ENCODE measurements around the gene PIGS. TPM values are rescaled to one million over a fixed set of nuclear protein-coding genes. Genes with fewer than 3 reads are reported as not detected.
"Not testable (repeated sequence)": the region's sequence is repeated elsewhere in the genome, so short reads cannot be mapped to it uniquely, and the experiment has no call there.

PIGS gene
- total and polyA plus RNA-seq, 12 donors = 9.0 to 69.3 (median 48.5) TPM

DNA sequence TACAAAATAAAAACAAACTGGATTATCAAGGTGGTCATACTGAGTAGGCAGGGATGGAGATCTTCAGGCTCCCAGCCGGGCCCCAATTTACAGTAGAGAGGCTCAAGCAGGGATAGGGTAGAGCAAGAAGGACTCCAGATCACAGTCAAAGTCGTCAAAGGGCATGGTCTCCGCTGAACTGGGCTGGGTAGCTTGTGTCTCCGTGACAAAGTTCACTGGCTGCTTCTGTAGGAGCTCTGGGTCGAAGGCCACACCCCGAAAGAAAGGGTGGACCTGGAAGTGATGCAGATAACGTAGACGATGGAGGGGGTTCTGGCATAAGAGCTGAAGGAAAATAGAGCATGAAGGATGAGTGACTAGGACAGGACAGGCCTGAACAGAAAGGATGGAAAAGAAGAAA is 39.1 kb upstream of the PIGS start:
- Histone ChIP-seq H3K36me3 (peaks cover 0 to 90% (median 14%) of the 10 kb centered on the region in 9 donors), H3K9me3 (no peaks in the 10 kb centered on the region), H3K4me1 (no peaks in the 10 kb centered on the region), H3K27ac (no peak overlapping the region), H3K4me3 (no peak overlapping the region), H3K27me3 (no peaks in the 10 kb centered on the region)
- DNase-seq (no peak), ATAC-seq (no peak)
- intact Hi-C loops (cut with DNase I) = loop anchor here in 9 of 10 donors (5.0 to 10.0 kb wide), 6 partner anchors 56 to 118 kb away; partner anchors contain the start of gene UNC119 (in 2 of the 9)
- WGBS, 2 donors = 85 to 88% methylated on average over 8 of the region's 8 CpGs
- TF ChIP-seq, protein P1, sequence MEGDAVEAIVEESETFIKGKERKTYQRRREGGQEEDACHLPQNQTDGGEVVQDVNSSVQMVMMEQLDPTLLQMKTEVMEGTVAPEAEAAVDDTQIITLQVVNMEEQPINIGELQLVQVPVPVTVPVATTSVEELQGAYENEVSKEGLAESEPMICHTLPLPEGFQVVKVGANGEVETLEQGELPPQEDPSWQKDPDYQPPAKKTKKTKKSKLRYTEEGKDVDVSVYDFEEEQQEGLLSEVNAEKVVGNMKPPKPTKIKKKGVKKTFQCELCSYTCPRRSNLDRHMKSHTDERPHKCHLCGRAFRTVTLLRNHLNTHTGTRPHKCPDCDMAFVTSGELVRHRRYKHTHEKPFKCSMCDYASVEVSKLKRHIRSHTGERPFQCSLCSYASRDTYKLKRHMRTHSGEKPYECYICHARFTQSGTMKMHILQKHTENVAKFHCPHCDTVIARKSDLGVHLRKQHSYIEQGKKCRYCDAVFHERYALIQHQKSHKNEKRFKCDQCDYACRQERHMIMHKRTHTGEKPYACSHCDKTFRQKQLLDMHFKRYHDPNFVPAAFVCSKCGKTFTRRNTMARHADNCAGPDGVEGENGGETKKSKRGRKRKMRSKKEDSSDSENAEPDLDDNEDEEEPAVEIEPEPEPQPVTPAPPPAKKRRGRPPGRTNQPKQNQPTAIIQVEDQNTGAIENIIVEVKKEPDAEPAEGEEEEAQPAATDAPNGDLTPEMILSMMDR (IDR thresholded peaks at IDR 0.05) = no peak

DNA sequence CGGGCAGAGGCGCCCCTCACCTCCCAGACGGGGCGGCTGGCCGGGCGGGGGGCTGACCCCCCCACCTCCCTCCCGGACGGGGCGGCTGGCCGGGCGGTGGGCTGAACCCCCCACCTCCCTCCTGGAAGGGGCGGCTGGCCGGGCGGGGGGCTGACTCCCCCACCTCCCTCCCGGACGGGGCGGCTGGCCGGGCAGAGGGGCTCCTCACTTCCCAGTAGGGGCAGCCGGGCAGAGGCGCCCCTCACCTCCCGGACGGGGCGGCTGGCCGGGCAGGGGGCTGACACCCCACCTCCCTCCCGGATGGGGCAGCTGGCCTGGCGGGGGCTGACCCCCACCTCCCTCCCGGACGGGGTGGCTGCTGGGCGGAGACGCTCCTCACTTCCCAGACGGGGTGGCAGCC is 32.7 kb upstream of the PIGS start:
- Histone ChIP-seq H3K4me1 (peaks cover 0 to 12% (median 7%) of the 10 kb centered on the region in 9 donors), H3K36me3 (peaks cover 0 to 27% (median 0%) of the 10 kb centered on the region in 9 donors)
- not testable (repeated sequence) for H3K27me3 ChIP-seq, H3K4me3 ChIP-seq, ATAC-seq, H3K9me3 ChIP-seq, H3K27ac ChIP-seq, DNase-seq
- intact Hi-C loops (cut with DNase I) = loop anchor here in 1 of 10 donors (5.0 kb wide), 1 partner anchor 52 kb away; the partner anchor contains the start of gene UNC119
- 92 to 95% methylated on average over 4 to 31 of the region's 31 CpGs for WGBS, 2 donors

DNA sequence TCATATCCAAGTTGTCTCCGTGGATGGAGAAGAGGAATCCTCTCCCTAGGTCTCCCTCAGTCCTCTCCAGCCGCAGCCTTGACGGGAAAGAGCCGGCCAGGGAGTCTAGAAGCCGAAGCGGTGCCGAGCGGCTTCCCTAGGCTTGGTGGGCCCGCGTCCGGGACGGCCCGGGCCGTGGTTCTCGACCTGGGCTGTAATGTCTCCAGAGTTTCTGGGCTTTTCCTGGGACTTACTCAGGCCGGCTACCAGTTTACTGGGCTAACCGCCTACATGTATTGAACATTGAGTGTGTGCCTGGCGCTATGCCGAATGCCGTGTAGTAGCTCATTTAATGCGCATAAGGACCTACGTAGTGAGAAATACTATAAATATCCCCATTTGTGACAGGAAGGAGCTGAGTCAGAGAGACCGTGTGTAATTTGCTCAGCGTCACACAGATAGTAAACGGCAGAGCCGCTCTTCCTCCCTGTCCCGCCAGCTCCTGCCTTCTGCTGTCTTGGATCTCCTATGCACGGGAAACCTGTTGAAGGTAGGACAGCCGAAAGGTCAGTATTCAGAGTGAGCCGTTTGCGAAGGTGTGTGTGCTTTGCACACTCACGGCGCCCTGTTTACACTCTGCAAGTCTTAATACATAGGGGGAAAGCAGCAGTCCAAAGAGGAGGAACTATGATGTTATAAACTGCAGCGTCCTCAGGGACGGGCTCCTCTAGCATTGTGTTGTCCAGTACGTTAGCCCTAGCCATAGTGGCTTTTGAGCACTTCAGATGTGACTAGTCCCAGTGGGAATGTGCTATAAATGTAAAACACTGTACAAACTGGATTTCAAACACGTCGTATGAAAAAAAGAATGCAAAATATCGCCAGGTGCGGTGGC is 28.2 kb upstream of the PIGS start:
- peaks cover 0 to 22% (median 13%) of the 10 kb centered on the region in 9 donors for H3K4me1 ChIP-seq
- TF ChIP-seq, protein P1 (IDR thresholded peaks at IDR 0.05) = no peak
- peak overlapping the region; percentile 26 to 80 (median 67) for H3K4me3 ChIP-seq
- peak overlapping the region; percentile 21 to 97 (median 87) for H3K27ac ChIP-seq
- H3K9me3 ChIP-seq = no peaks in the 10 kb centered on the region
- peak; percentile 62 to 84 (median 75) for ATAC-seq
- intact Hi-C loops (cut with DNase I) = loop anchor here in 2 of 10 donors (2.0 to 5.0 kb wide), 2 partner anchors 23 to 47 kb away; partner anchors contain the start of genes ALDOC (in 1 of the 2) and UNC119 (in 1 of the 2)
- H3K36me3 ChIP-seq = peaks cover 0 to 4% (median 0%) of the 10 kb centered on the region in 9 donors
- WGBS, 2 donors = 11% methylated on average over 40 of the region's 40 CpGs
- H3K27me3 ChIP-seq = no peaks in the 10 kb centered on the region
- DNase-seq = peak; percentile 48 to 67

DNA sequence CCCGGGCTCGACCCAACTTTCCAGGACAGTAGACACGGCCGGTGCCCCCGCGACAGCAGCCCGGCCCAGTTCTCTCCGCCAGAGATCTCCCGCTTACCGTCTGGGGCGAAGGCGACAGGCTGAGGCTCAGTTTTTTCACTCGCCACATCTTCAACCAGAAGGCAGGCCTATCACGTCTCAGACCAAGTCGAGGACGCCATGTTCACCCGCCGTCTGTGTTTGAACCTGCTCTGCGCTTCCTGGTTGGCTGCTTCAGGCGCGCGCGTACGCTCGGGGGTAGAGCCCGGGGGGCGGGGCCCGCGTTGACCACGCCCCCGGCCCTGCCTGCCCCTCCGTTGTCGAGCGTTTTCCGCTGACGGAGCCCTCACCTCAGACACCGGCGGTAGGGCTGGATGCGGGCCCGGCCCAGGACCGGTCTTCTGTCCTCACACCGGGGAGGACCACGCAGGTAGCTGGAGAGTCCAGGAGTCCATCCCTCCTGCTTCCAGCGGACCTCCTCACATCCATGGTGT is 27.5 kb upstream of the PIGS start, which contains the start of gene SPAG5:
SPAG5 (minus strand) TSS at position 227 of the 512 bp plus-strand sequence; CDS start at position 148, 79 bp downstream.
- intact Hi-C loops (cut with DNase I) = loop anchor here in 1 of 10 donors (2.0 kb wide), 1 partner anchor 22 kb away; the partner anchor contains the start of gene ALDOC
- peak; percentile 98 to 100 (median 99) for ATAC-seq

More for the DNA sequence above, 27.5 kb upstream of the PIGS start, which contains the start of gene SPAG5:
- peak; percentile 91 to 92 for DNase-seq
- WGBS, 2 donors = 0 to 1% methylated on average over 44 of the region's 44 CpGs
- TF ChIP-seq, protein P1 (IDR thresholded peaks at IDR 0.05) = no peak
- peaks cover 0 to 4% (median 0%) of the 10 kb centered on the region in 9 donors for H3K36me3 ChIP-seq
- no peaks in the 10 kb centered on the region for H3K27me3 ChIP-seq
- no peaks in the 10 kb centered on the region for H3K9me3 ChIP-seq
- H3K4me3 ChIP-seq = peak within 1 kb of the TSS; percentile 26 to 80 (median 67)
- peak within 1 kb of the TSS; percentile 21 to 97 (median 87) for H3K27ac ChIP-seq
- H3K4me1 ChIP-seq = peaks cover 0 to 22% (median 13%) of the 10 kb centered on the region in 9 donors
